SK-N-SH (cell line): ENCODE measurements around the gene PARD3. TPM values are rescaled to one million over a fixed set of nuclear protein-coding genes. Genes with fewer than 3 reads are reported as not detected.

Experiments
- CTCF ChIA-PET: fragments of 300-600, 350-600 bp; formaldehyde crosslinking; extraction: SDS; loops from one replicate; lab custom pipeline; 2021; lab: Yijun Ruan, JAX
- POLR2A ChIA-PET: fragments of 350-600 bp; sonication (Branson Sonifier 250); formaldehyde crosslinking; extraction: SDS; loops from one replicate; lab custom pipeline; 2020; ENCODE audit warnings: antibody characterized with exemption, inconsistent platforms; lab: Yijun Ruan, JAX
- DNase-seq: peaks from one replicate; pipeline ENCODE4 v3.0.0; 2012
- H2AFZ ChIP-seq: fragments of 200-600 bp; sonication (generic); 2 replicates; pipeline ENCODE4 v1.8.1; 2016; ENCODE audit warnings: antibody characterized with exemption, mild to moderate bottlenecking, low read depth
- H3F3A ChIP-seq: fragments of 200-600 bp; sonication (generic); replicated peaks from 2 replicates; pipeline ENCODE3; 2016; ENCODE audit warnings: antibody characterized with exemption, mild to moderate bottlenecking; ENCODE audit not compliant: insufficient read depth
- H3K27ac ChIP-seq, 2 experiments: fragments of 200-500 bp in 1 of 2; fragments of 200-600 bp in 1 of 2; sonication (Bioruptor generic) in 1 of 2; sonication (generic), shearing (Covaris generic) in 1 of 2; 2 replicates each; pipeline versions ENCODE4 v1.5.1 to v1.6.1; 2014 to 2016; ENCODE audit warnings: low read depth in 2 of 2, inconsistent platforms in 1 of 2, low read length in 1 of 2, mild to moderate bottlenecking in 1 of 2, mixed read lengths in 1 of 2
- H3K27me3 ChIP-seq: fragments of 200-600 bp; sonication (generic), shearing (Covaris generic); 2 replicates; pipeline ENCODE4 v1.6.1; 2016; ENCODE audit warnings: mixed run types; ENCODE audit not compliant: insufficient read depth
- H3K36me3 ChIP-seq, 2 experiments: fragments of 200-500 bp in 1 of 2; fragments of 200-600 bp in 1 of 2; sonication (Bioruptor generic) in 1 of 2; sonication (generic) in 1 of 2; replicated peaks in 1 of 2; 2 replicates each; pipeline versions ENCODE3 to v1.5.1; 2014 to 2016; ENCODE audit warnings: low read length in 1 of 2, mild to moderate bottlenecking in 1 of 2; ENCODE audit not compliant: insufficient read depth in 2 of 2, control insufficient read depth in 1 of 2
- H3K4me1 ChIP-seq, 2 experiments: fragments of 200-500 bp in 1 of 2; fragments of 200-600 bp in 1 of 2; sonication (Bioruptor generic) in 1 of 2; sonication (generic), shearing (Covaris generic) in 1 of 2; 2 replicates each; pipeline versions ENCODE4 v1.5.1 to v1.6.1; 2014 to 2016; ENCODE audit warnings: low read depth in 1 of 2, low read length in 1 of 2, mixed run types in 1 of 2; ENCODE audit not compliant: insufficient read depth in 2 of 2, control insufficient read depth in 1 of 2
- H3K4me2 ChIP-seq: fragments of 200-600 bp; sonication (generic), shearing (Covaris generic); 2 replicates; pipeline ENCODE4 v1.6.1; 2017; ENCODE audit warnings: mixed run types
- H3K4me3 ChIP-seq, 2 experiments: fragments of 200-500 bp in 1 of 2; fragments of 200-600 bp in 1 of 2; sonication (Bioruptor generic) in 1 of 2; sonication (generic), shearing (Covaris generic) in 1 of 2; 2 replicates each; pipeline versions ENCODE4 v1.5.1 to v1.8.1; 2014 to 2016; ENCODE audit warnings: low read depth in 2 of 2, inconsistent platforms in 1 of 2, low read length in 1 of 2, mild to moderate bottlenecking in 1 of 2, mixed read lengths in 1 of 2, moderate library complexity in 1 of 2
- H3K79me2 ChIP-seq: fragments of 200-600 bp; sonication (generic); 2 replicates; pipeline ENCODE4 v1.8.1; 2017; ENCODE audit warnings: mild to moderate bottlenecking; ENCODE audit not compliant: insufficient read depth
- H3K9ac ChIP-seq: fragments of 200-600 bp; sonication (generic); 2 replicates; pipeline ENCODE4 v1.6.1; 2017; ENCODE audit warnings: mixed run types
- H3K9me2 ChIP-seq: fragments of 200-600 bp; sonication (generic); 2 replicates; pipeline ENCODE4 v1.6.1; 2017; ENCODE audit warnings: mixed run types
- H3K9me3 ChIP-seq: fragments of 200-600 bp; sonication (generic); 2 replicates; pipeline ENCODE4 v1.6.1; 2017; ENCODE audit warnings: mixed run types, mild to moderate bottlenecking, moderate library complexity
- H4K20me1 ChIP-seq: fragments of 200-600 bp; sonication (generic); 2 replicates; pipeline ENCODE4 v1.6.1; 2017; ENCODE audit warnings: mild to moderate bottlenecking, mixed run types; ENCODE audit not compliant: insufficient read depth
- ELF1 ChIP-seq: IDR thresholded peaks from 2 replicates; pipeline ENCODE4 v1.4.0; 2012
- EP300 ChIP-seq, 2 experiments: IDR thresholded peaks; 2 replicates each; pipeline versions ENCODE4 v1.4.0 to v1.6.1; 2012; ENCODE audit warnings: borderline replicate concordance in 1 of 2, low read depth in 1 of 2, low read length in 1 of 2
- FOSL2 ChIP-seq: IDR thresholded peaks from 2 replicates; pipeline ENCODE4 v1.4.0; 2012; ENCODE audit warnings: low read depth, mild to moderate bottlenecking, moderate library complexity, borderline replicate concordance
- GABPA ChIP-seq: IDR thresholded peaks from 2 replicates; pipeline ENCODE4 v1.4.0; 2012; ENCODE audit warnings: low read depth, mild to moderate bottlenecking
- JUND ChIP-seq: IDR thresholded peaks from 2 replicates; pipeline ENCODE4 v1.4.0; 2012
- MAX ChIP-seq: IDR thresholded peaks from 2 replicates; pipeline ENCODE4 v1.4.0; 2012; ENCODE audit warnings: low read depth
- MEF2A ChIP-seq: IDR thresholded peaks from 2 replicates; pipeline ENCODE4 v1.4.0; 2012; ENCODE audit warnings: low read depth, borderline replicate concordance
- NFIC ChIP-seq: IDR thresholded peaks from 2 replicates; pipeline ENCODE4 v1.4.0; 2012; ENCODE audit warnings: borderline replicate concordance
- RAD21 ChIP-seq: IDR thresholded peaks from 2 replicates; pipeline ENCODE4 v1.6.1; 2012; ENCODE audit warnings: mild to moderate bottlenecking, low read length
- REST ChIP-seq: IDR thresholded peaks from 2 replicates; pipeline ENCODE4 v1.6.1; 2012; ENCODE audit warnings: mild to moderate bottlenecking, low read depth, low read length, moderate library complexity
- SIN3A ChIP-seq: IDR thresholded peaks from 2 replicates; pipeline ENCODE4 v1.6.1; 2012; ENCODE audit warnings: low read depth, mild to moderate bottlenecking, low read length, moderate library complexity, borderline replicate concordance
- TCF12 ChIP-seq: IDR thresholded peaks from 2 replicates; pipeline ENCODE4 v1.4.0; 2012
- USF2 ChIP-seq: fragments of 150-350 bp; IDR thresholded peaks from 2 replicates; pipeline ENCODE4 v1.6.1; 2017; ENCODE audit warnings: antibody characterized with exemption, low read length, low read depth, borderline replicate concordance
- YY1 ChIP-seq: IDR thresholded peaks from 2 replicates; pipeline ENCODE4 v1.4.0; 2012; ENCODE audit warnings: low read depth, mild to moderate bottlenecking
- ZBTB33 ChIP-seq: IDR thresholded peaks from 2 replicates; pipeline ENCODE4 v1.4.0; 2012; ENCODE audit warnings: low read depth, borderline replicate concordance
- WGBS: methylation state at CpG from one replicate; pipeline ENCODE4 v1.1.6; 2017; ENCODE audit warnings: low lambda C conversion rate; 5-methylcytosine and 5-hydroxymethylcytosine counted together
- polyA plus RNA-seq, 3 experiments: library from polyadenylated mRNA; depleted of rRNA; stranded (reverse); fragments of >200 nt; gene quantifications; 2 replicates each; pipeline ENCODE4 v1.2.3, GENCODE V29; 2012

PARD3 gene
- polyA plus RNA-seq, 1 of the 3 experiments (the other 2 are of a cell fraction): 29.4 TPM

GRCh38 chr10:34715511-34716187 lies 99.4 kb downstream of the PARD3 start:
- no peak overlapping the region for H3K4me3 ChIP-seq
- H3K36me3 ChIP-seq: no peaks in the 10 kb centered on the region
- H3F3A ChIP-seq: peaks cover 4% of the 10 kb centered on the region
- H2AFZ ChIP-seq: no peak overlapping the region
- POLR2A ChIA-PET: no interaction called here
- 63% methylated on average over 8 of the region's 8 CpGs for WGBS
- no peaks in the 10 kb centered on the region for H3K9me3 ChIP-seq
- DNase-seq: no peak
- H3K79me2 ChIP-seq: peaks cover 87% of the 10 kb centered on the region
- H3K9me2 ChIP-seq: no peaks in the 10 kb centered on the region
- no peak overlapping the region for H3K9ac ChIP-seq
- no peaks in the 10 kb centered on the region for H3K27me3 ChIP-seq
- peak overlapping the region in 1 of 2 experiments; percentile 40; a peak in 2 of 4 replicates for H3K27ac ChIP-seq
- H3K4me1 ChIP-seq: peaks cover 9 to 10% of the 10 kb centered on the region in 2 experiments
- CTCF ChIA-PET: no interaction called here
- no peak overlapping the region for H3K4me2 ChIP-seq
- no peak for TF ChIP-seq ZBTB33
- TF ChIP-seq YY1: no peak
- TF ChIP-seq RAD21: no peak
- no peak for TF ChIP-seq EP300 (IDR thresholded peaks at IDR 0.05; ENCODE audit: borderline replicate concordance in 1 of 2, low read depth in 1 of 2, low read length in 1 of 2)
- no peak for TF ChIP-seq GABPA
- no peak for TF ChIP-seq SIN3A
- peak; percentile 80 for TF ChIP-seq TCF12
- TF ChIP-seq MEF2A: no peak
- no peak for TF ChIP-seq REST
- TF ChIP-seq ELF1: no peak
- no peak for TF ChIP-seq USF2
- no peak for TF ChIP-seq JUND
- TF ChIP-seq MAX: 0 out of 2 replicates have a peak, but pooled peaks have one; percentile 41
- peak; percentile 5; the same call in 1 of the 2 replicates for TF ChIP-seq FOSL2
- TF ChIP-seq NFIC: no peak
- peaks cover 13% of the 10 kb centered on the region; the same call in 1 of the 2 replicates for H4K20me1 ChIP-seq
